CD8-positive, alpha-beta memory T cell (primary cell): ENCODE results near the gene ZSCAN16. TPM values are rescaled to one million over a fixed set of nuclear protein-coding genes. Genes with fewer than 3 reads are reported as not detected.
A peak's percentile ranks its signal among the peaks of the same experiment; 100 is the strongest.
"Not testable (repeated sequence)": the region's sequence is repeated elsewhere in the genome, so short reads cannot be mapped to it uniquely, and the experiment has no call there.

ENCODE experiments used
- CTCF ChIA-PET: fragments of 350-600 bp; sonication (Branson Sonifier 250); formaldehyde crosslinking; loops from one replicate; lab custom pipeline; 2021; ENCODE audit warnings: antibody characterized with exemption; lab: Charles Lee
- POLR2A ChIA-PET: fragments of 350-600 bp; sonication (Branson Sonifier 250); formaldehyde crosslinking; loops from one replicate; lab custom pipeline; 2021; ENCODE audit warnings: antibody characterized with exemption; lab: Charles Lee
- DNase-seq, 5 donors: peaks; one replicate each; pipeline versions ENCODE4 v3.0.0 to v3.0.0-alpha.2; 2020 to 2022; ENCODE audit warnings: mixed read lengths in 1 of 5
- H3K27ac ChIP-seq: one replicate; pipeline ENCODE4 v1.7.0; 2013; ENCODE audit warnings: low read depth, mild to moderate bottlenecking, low read length, moderate library complexity
- H3K27me3 ChIP-seq: 2 replicates; pipeline ENCODE4 v1.7.0; 2013; ENCODE audit warnings: low read length, mild to moderate bottlenecking; ENCODE audit not compliant: insufficient read depth, poor library complexity, severe bottlenecking
- H3K36me3 ChIP-seq: 2 replicates; pipeline ENCODE4 v1.7.0; 2013; ENCODE audit warnings: mild to moderate bottlenecking, low read length, moderate library complexity; ENCODE audit not compliant: insufficient read depth
- H3K4me1 ChIP-seq: 2 replicates; pipeline ENCODE4 v1.7.0; 2013; ENCODE audit warnings: mild to moderate bottlenecking, low read length, moderate library complexity; ENCODE audit not compliant: insufficient read depth
- H3K4me3 ChIP-seq: 2 replicates; pipeline ENCODE4 v1.7.0; 2013; ENCODE audit warnings: mild to moderate bottlenecking, low read length
- H3K9me3 ChIP-seq: 2 replicates; pipeline ENCODE4 v1.7.0; 2013; ENCODE audit warnings: mild to moderate bottlenecking, low read length
- H3K27ac Mint-ChIP-seq, 8 donors: one replicate each; pipeline ENCODE4 v1.8.0; 2020 to 2021; ENCODE audit warnings: mixed read lengths in 8 of 8, mild to moderate bottlenecking in 6 of 8, inconsistent platforms in 3 of 8, moderate library complexity in 3 of 8
- H3K27me3 Mint-ChIP-seq, 2 donors: one replicate each; pipeline ENCODE4 v1.8.0; 2020 to 2021; ENCODE audit warnings: mixed read lengths in 2 of 2, mild to moderate bottlenecking in 1 of 2, moderate library complexity in 1 of 2
- H3K36me3 Mint-ChIP-seq, 3 donors: one replicate each; pipeline ENCODE4 v1.8.0; 2020 to 2021; ENCODE audit warnings: mixed read lengths in 3 of 3, inconsistent platforms in 1 of 3, mild to moderate bottlenecking in 1 of 3
- H3K4me1 Mint-ChIP-seq, 3 donors: one replicate each; pipeline ENCODE4 v1.8.0; 2020 to 2021; ENCODE audit warnings: mixed read lengths in 3 of 3, inconsistent platforms in 1 of 3, mild to moderate bottlenecking in 1 of 3
- H3K4me3 Mint-ChIP-seq, 7 donors: one replicate each; pipeline ENCODE4 v1.8.0; 2020 to 2021; ENCODE audit warnings: mixed read lengths in 7 of 7, mild to moderate bottlenecking in 6 of 7, moderate library complexity in 4 of 7, inconsistent platforms in 2 of 7
- H3K9me3 Mint-ChIP-seq, 5 donors: one replicate each; pipeline ENCODE4 v1.8.0; 2020 to 2022; ENCODE audit warnings: mixed read lengths in 5 of 5, mild to moderate bottlenecking in 3 of 5, moderate library complexity in 2 of 5, inconsistent platforms in 1 of 5
- polyA plus RNA-seq: library from polyadenylated mRNA; unstranded; fragments of 300-500 nt; fragmentation: Illumina TruSeq; gene quantifications from one replicate; pipeline ENCODE4 v1.2.3, GENCODE V29; 2021
- total RNA-seq, 2 experiments: library from RNA; stranded (reverse); gene quantifications; one replicate each; pipeline ENCODE4 v1.2.3, GENCODE V29; 2021

Gene ZSCAN16
- 1 to 10 TPM; 5.3 to 5.8 TPM for total RNA-seq
- 11.5 TPM for polyA plus RNA-seq

GRCh38 chr6:28124350-28124970 is at the start of gene ZSCAN16:
TSS of gene ZSCAN16 (plus strand) at chr6:28124609. CDS start at chr6:28125444, 835 bp downstream.
- Mint-ChIP-seq H3K27ac (peak within 1 kb of the TSS; percentile 90 to 99 (median 98)), H3K4me3 (peak within 1 kb of the TSS; percentile 94 to 98 (median 97)), H3K4me1 (peaks cover 43 to 60% (median 60%) of the 10 kb centered on the region in 3 donors), H3K36me3 (peaks cover 6 to 65% (median 15%) of the 10 kb centered on the region in 3 donors), H3K9me3 (no peaks in the 10 kb centered on the region), H3K27me3 (peaks cover 0 to 1% of the 10 kb centered on the region in 2 donors)
- Histone ChIP-seq H3K4me3 (peak within 1 kb of the TSS; percentile 81), H3K27ac (peak within 1 kb of the TSS; percentile 74), H3K4me1 (peaks cover 20% of the 10 kb centered on the region), H3K27me3 (no peaks in the 10 kb centered on the region), H3K36me3 (peaks cover 6% of the 10 kb centered on the region), H3K9me3 (no peaks in the 10 kb centered on the region)
- ChIA-PET POLR2A (interaction anchor here (1.0 to 3.5 kb wide), 4 partner anchors 12 to 20 kb away, joined by 3 to 26 read pairs (median 7); partner anchors contain the start of gene ZKSCAN8), CTCF (interaction anchor here (0.9 to 2.3 kb wide), 6 partner anchors 12 to 231 kb away, joined by 3 to 8 read pairs (median 5); partner anchors contain the start of genes ZKSCAN8 and ZSCAN26)
- DNase-seq = peak; percentile 59 to 83 (median 66)

GRCh38 chr6:28078050-28078449 is 46.4 kb upstream of the ZSCAN16 start:
- CTCF ChIA-PET = no interaction called here
- no peak for DNase-seq
- Histone ChIP-seq H3K4me3 (no peak overlapping the region), H3K27ac (no peak overlapping the region), H3K27me3 (no peaks in the 10 kb centered on the region), H3K9me3 (no peaks in the 10 kb centered on the region), H3K36me3 (no peaks in the 10 kb centered on the region), H3K4me1 (peaks cover 15% of the 10 kb centered on the region)
- peaks cover 18 to 25% (median 18%) of the 10 kb centered on the region in 3 donors for H3K4me1 Mint-ChIP-seq
- H3K27ac Mint-ChIP-seq = peak overlapping the region in 5 of 8 donors; percentile 58 to 100 (median 75)
- peaks cover 0 to 7% of the 10 kb centered on the region in 2 donors for H3K27me3 Mint-ChIP-seq
- peaks cover 0 to 9% (median 0%) of the 10 kb centered on the region in 3 donors for H3K36me3 Mint-ChIP-seq
- H3K4me3 Mint-ChIP-seq = peak overlapping the region in 1 of 7 donors; percentile 61
- POLR2A ChIA-PET = interaction anchor here (0.6 kb wide), 1 partner anchor 27 kb away, joined by 3 read pairs; no protein-coding TSS in a partner anchor
- peaks cover 0 to 1% (median 0%) of the 10 kb centered on the region in 5 donors for H3K9me3 Mint-ChIP-seq

GRCh38 chr6:28078836-28079235 is 45.6 kb upstream of the ZSCAN16 start:
- peaks cover 0 to 5% of the 10 kb centered on the region in 2 donors for H3K27me3 Mint-ChIP-seq
- peak overlapping the region; percentile 97 for H3K27ac ChIP-seq
- peaks cover 0 to 1% (median 0%) of the 10 kb centered on the region in 5 donors for H3K9me3 Mint-ChIP-seq
- no peaks in the 10 kb centered on the region for H3K36me3 ChIP-seq
- no peak for DNase-seq
- H3K4me3 ChIP-seq = no peak overlapping the region
- POLR2A ChIA-PET = no interaction called here
- CTCF ChIA-PET = no interaction called here
- H3K4me1 ChIP-seq = peaks cover 15% of the 10 kb centered on the region
- peak overlapping the region in 6 of 8 donors; percentile 23 to 100 (median 75) for H3K27ac Mint-ChIP-seq
- H3K9me3 ChIP-seq = no peaks in the 10 kb centered on the region
- H3K4me3 Mint-ChIP-seq = peak overlapping the region in 6 of 7 donors; percentile 96 to 99 (median 98)
- no peaks in the 10 kb centered on the region for H3K27me3 ChIP-seq
- H3K4me1 Mint-ChIP-seq = peaks cover 18 to 25% (median 18%) of the 10 kb centered on the region in 3 donors
- peaks cover 0 to 9% (median 0%) of the 10 kb centered on the region in 3 donors for H3K36me3 Mint-ChIP-seq

GRCh38 chr6:28080381-28080630 is 44.1 kb upstream of the ZSCAN16 start, which contains the start of gene ZNF165:
TSS of gene ZNF165 (plus strand) at chr6:28080568. CDS start at chr6:28085481, 4,913 bp downstream.
- CTCF ChIA-PET, H3K9me3 Mint-ChIP-seq, H3K27me3 Mint-ChIP-seq, H3K9me3 ChIP-seq, H3K36me3 Mint-ChIP-seq, H3K36me3 ChIP-seq, DNase-seq, H3K27me3 ChIP-seq: not testable (repeated sequence)
- peak within 1 kb of the TSS; percentile 95 for H3K4me3 ChIP-seq
- peak within 1 kb of the TSS; percentile 96 to 99 (median 98) for H3K4me3 Mint-ChIP-seq
- POLR2A ChIA-PET = interaction anchor here (0.7 to 1.4 kb wide), 4 partner anchors 25 to 62 kb away, joined by 4 to 5 read pairs (median 5); partner anchors contain the start of gene ZKSCAN8
- H3K4me1 Mint-ChIP-seq = peaks cover 18 to 25% (median 18%) of the 10 kb centered on the region in 3 donors
- peak within 1 kb of the TSS; percentile 97 for H3K27ac ChIP-seq
- H3K27ac Mint-ChIP-seq = peak within 1 kb of the TSS; percentile 97 to 100 (median 99)
- peaks cover 15% of the 10 kb centered on the region for H3K4me1 ChIP-seq

- POLR2A ChIA-PET = interaction anchor here (0.7 to 1.4 kb wide), 4 partner anchors 24 to 61 kb away, joined by 4 to 5 read pairs (median 5); partner anchors contain the start of gene ZKSCAN8
- Mint-ChIP-seq H3K4me3 (peak overlapping the region; percentile 96 to 99 (median 98)), H3K36me3 (peaks cover 0 to 12% (median 0%) of the 10 kb centered on the region in 3 donors)
Measured at GRCh38 chr6:28080631-28081485, 43.6 kb upstream of the ZSCAN16 start.

GRCh38 chr6:28081486-28081751 is 43.0 kb upstream of the ZSCAN16 start:
- Mint-ChIP-seq H3K4me1 (peaks cover 18 to 25% (median 18%) of the 10 kb centered on the region in 3 donors), H3K9me3 (peaks cover 0 to 1% (median 0%) of the 10 kb centered on the region in 5 donors), H3K36me3 (peaks cover 0 to 15% (median 0%) of the 10 kb centered on the region in 3 donors), H3K27ac (peak overlapping the region; percentile 97 to 100 (median 99)), H3K27me3 (peaks cover 0 to 4% of the 10 kb centered on the region in 2 donors), H3K4me3 (peak overlapping the region; percentile 96 to 99 (median 98))
- Histone ChIP-seq H3K36me3 (no peaks in the 10 kb centered on the region), H3K27ac (peak overlapping the region; percentile 97), H3K9me3 (no peaks in the 10 kb centered on the region), H3K4me3 (peak overlapping the region; percentile 95), H3K4me1 (peaks cover 15% of the 10 kb centered on the region), H3K27me3 (no peaks in the 10 kb centered on the region)
- ChIA-PET CTCF (no interaction called here), POLR2A (interaction anchor here (1.0 to 1.4 kb wide), 2 partner anchors 24 to 60 kb away, joined by 4 to 5 read pairs; partner anchors contain the start of gene ZKSCAN8)
- peak; percentile 29 to 79 (median 66) for DNase-seq

More at GRCh38 chr6:28080631-28081485, 43.6 kb upstream of the ZSCAN16 start:
- CTCF ChIA-PET = no interaction called here
- H3K27ac ChIP-seq = peak overlapping the region; percentile 97
- H3K4me1 ChIP-seq = peaks cover 15% of the 10 kb centered on the region
- no peaks in the 10 kb centered on the region for H3K36me3 ChIP-seq
- Mint-ChIP-seq H3K27me3 (peaks cover 0 to 4% of the 10 kb centered on the region in 2 donors), H3K4me1 (peaks cover 18 to 25% (median 18%) of the 10 kb centered on the region in 3 donors), H3K9me3 (peaks cover 0 to 1% (median 0%) of the 10 kb centered on the region in 5 donors), H3K27ac (peak overlapping the region; percentile 97 to 100 (median 99))
- H3K9me3 ChIP-seq = no peaks in the 10 kb centered on the region
- no peaks in the 10 kb centered on the region for H3K27me3 ChIP-seq
- DNase-seq = peak; percentile 82 to 95 (median 93)
- peak overlapping the region; percentile 95 for H3K4me3 ChIP-seq

GRCh38 chr6:28082939-28083338 is 41.5 kb upstream of the ZSCAN16 start:
- H3K9me3 ChIP-seq = no peaks in the 10 kb centered on the region
- H3K36me3 ChIP-seq = no peaks in the 10 kb centered on the region
- H3K4me3 ChIP-seq = no peak overlapping the region
- H3K27me3 ChIP-seq = no peaks in the 10 kb centered on the region
- peaks cover 4 to 5% (median 5%) of the 10 kb centered on the region in 5 donors for H3K9me3 Mint-ChIP-seq
- peaks cover 15% of the 10 kb centered on the region for H3K4me1 ChIP-seq
- H3K27ac ChIP-seq = no peak overlapping the region
- H3K4me3 Mint-ChIP-seq = peak overlapping the region in 2 of 7 donors; percentile 12 to 97
- H3K4me1 Mint-ChIP-seq = peaks cover 18 to 25% (median 18%) of the 10 kb centered on the region in 3 donors
- peaks cover 3 to 22% (median 6%) of the 10 kb centered on the region in 3 donors for H3K36me3 Mint-ChIP-seq
- no peak for DNase-seq
- ChIA-PET POLR2A (no interaction called here), CTCF (no interaction called here)
- peaks cover 0 to 4% of the 10 kb centered on the region in 2 donors for H3K27me3 Mint-ChIP-seq
- peak overlapping the region in 6 of 8 donors; percentile 69 to 100 (median 97) for H3K27ac Mint-ChIP-seq
